GM21723 (cell line): ENCODE data around the gene PDCD1.
"Not testable (repeated sequence)": the region's sequence is repeated elsewhere in the genome, so short reads cannot be mapped to it uniquely, and the experiment has no call there.

Experiments
- ATAC-seq: cut with Tn5 transposase; IDR thresholded peaks from one replicate; pipeline ENCODE4 v1.9.1; 2021; ENCODE audit warnings: mild to moderate bottlenecking, moderate library complexity; ENCODE audit not compliant: unreplicated experiment

PDCD1 gene

GRCh38 chr2:241801611-241802420 is 56.9 kb downstream of the PDCD1 start:
- no peak for ATAC-seq

GRCh38 chr2:241800198-241800903 is 58.3 kb downstream of the PDCD1 start:
- not testable (repeated sequence) for ATAC-seq
